ENCODE results near the gene TDRD1.

TDRD1 gene

GRCh38 chr10:114179747-114180146, 594 bp downstream of the TDRD1 start:
- DNase-seq = no peak

GRCh38 chr10:114180937-114181336, 1.8 kb downstream of the TDRD1 start:
- no peak for DNase-seq

GRCh38 chr10:114181971-114182370, 2.8 kb downstream of the TDRD1 start:
- no peak for DNase-seq

- no peak for DNase-seq
These were observed 4.4 kb downstream of the TDRD1 start for GRCh38 chr10:114183563-114183962.

- no peak for DNase-seq
These were observed 5.1 kb downstream of the TDRD1 start for GRCh38 chr10:114184276-114184675.

GRCh38 chr10:114188001-114188400, 8.8 kb downstream of the TDRD1 start:
- no peak for DNase-seq

- no peak for DNase-seq
These were observed 9.7 kb downstream of the TDRD1 start for GRCh38 chr10:114188900-114189299.

GRCh38 chr10:114189700-114190099, 10.5 kb downstream of the TDRD1 start:
- DNase-seq = no peak

GRCh38 chr10:114195079-114195478, 15.9 kb downstream of the TDRD1 start:
- no peak for DNase-seq

- no peak for DNase-seq
These were observed 20.1 kb downstream of the TDRD1 start for GRCh38 chr10:114199239-114199638.

- no peak for DNase-seq
These were observed 23.7 kb downstream of the TDRD1 start for GRCh38 chr10:114202812-114203211.

- DNase-seq = no peak
These were observed 27.7 kb downstream of the TDRD1 start for GRCh38 chr10:114206902-114207301.

GRCh38 chr10:114207349-114207748, 28.2 kb downstream of the TDRD1 start:
- no peak for DNase-seq

GRCh38 chr10:114208351-114208750, 29.2 kb downstream of the TDRD1 start:
- no peak for DNase-seq

GRCh38 chr10:114212153-114212552, 33.0 kb downstream of the TDRD1 start:
- no peak for DNase-seq

GRCh38 chr10:114215033-114215432, 35.9 kb downstream of the TDRD1 start:
- DNase-seq = no peak

- DNase-seq = no peak
These were observed 41.1 kb downstream of the TDRD1 start for GRCh38 chr10:114220281-114220680.

GRCh38 chr10:114221235-114221634, 42.1 kb downstream of the TDRD1 start:
- DNase-seq = no peak

- DNase-seq = no peak
These were observed 43.9 kb downstream of the TDRD1 start for GRCh38 chr10:114223066-114223465.

- DNase-seq = no peak
These were observed 49.0 kb downstream of the TDRD1 start for GRCh38 chr10:114228156-114228555.

GRCh38 chr10:114232561-114233176, 53.5 kb downstream of the TDRD1 start:
- DNase-seq = no peak

- DNase-seq = no peak
These were observed 54.3 kb downstream of the TDRD1 start for GRCh38 chr10:114233482-114233881.

GRCh38 chr10:114234132-114234531, 55.0 kb downstream of the TDRD1 start:
- no peak for DNase-seq

- peak; percentile 25 to 74 for DNase-seq
These were observed 60.2 kb downstream of the TDRD1 start, which contains the start of gene VWA2 for GRCh38 chr10:114239117-114239993. TSS of gene VWA2 (plus strand) at chr10:114239254. CDS start at chr10:114248714, 9,460 bp downstream.
